ENCODE data around the gene ABCC10. TPM values are rescaled to one million over a fixed set of nuclear protein-coding genes. Genes with fewer than 3 reads are reported as not detected.

The ABCC10 gene
- total RNA-seq, 1 donor from 2014 or later: 10.6 TPM

GRCh38 chr6:43468748-43469681, 41.7 kb downstream of the ABCC10 start:
- DNase-seq (ENCODE audit: low spot score): no peak

- DNase-seq (ENCODE audit: low spot score): no peak
Measured at GRCh38 chr6:43469947-43470346, 42.6 kb downstream of the ABCC10 start.

GRCh38 chr6:43471399-43471798, 44.1 kb downstream of the ABCC10 start:
- DNase-seq (ENCODE audit: low spot score): no peak

- no peak for DNase-seq (ENCODE audit: low spot score)
Measured at GRCh38 chr6:43472515-43472914, 45.2 kb downstream of the ABCC10 start.

- no peak for DNase-seq (ENCODE audit: low spot score)
Measured at GRCh38 chr6:43475516-43475915, 48.2 kb downstream of the ABCC10 start.

- no peak for DNase-seq (ENCODE audit: low spot score)
Measured at GRCh38 chr6:43476746-43477145, 49.4 kb downstream of the ABCC10 start.

GRCh38 chr6:43477235-43478007, 50.1 kb downstream of the ABCC10 start, which contains the start of gene TJAP1:
TJAP1 (plus strand) TSS chr6:43477570; CDS start chr6:43499002, 21,432 bp downstream.
- peak; percentile 95 for DNase-seq (ENCODE audit: low spot score)

- DNase-seq (ENCODE audit: low spot score): no peak
Measured at GRCh38 chr6:43478008-43478372, 50.6 kb downstream of the ABCC10 start.

GRCh38 chr6:43481075-43481474, 53.7 kb downstream of the ABCC10 start:
- no peak for DNase-seq (ENCODE audit: low spot score)

GRCh38 chr6:43481591-43482236, 54.4 kb downstream of the ABCC10 start:
- no peak for DNase-seq (ENCODE audit: low spot score)

- DNase-seq (ENCODE audit: low spot score): no peak
Measured at GRCh38 chr6:43488667-43489276, 61.4 kb downstream of the ABCC10 start.

GRCh38 chr6:43489277-43490072, 62.1 kb downstream of the ABCC10 start:
- DNase-seq (ENCODE audit: low spot score): no peak

GRCh38 chr6:43490523-43490939, 63.2 kb downstream of the ABCC10 start:
- no peak for DNase-seq (ENCODE audit: low spot score)

GRCh38 chr6:43491750-43492661, 64.7 kb downstream of the ABCC10 start:
- peak; percentile 85 for DNase-seq (ENCODE audit: low spot score)

- DNase-seq (ENCODE audit: low spot score): no peak
Measured at GRCh38 chr6:43492673-43493072, 65.3 kb downstream of the ABCC10 start.

- DNase-seq (ENCODE audit: low spot score): no peak
Measured at GRCh38 chr6:43493230-43493629, 65.9 kb downstream of the ABCC10 start.

- DNase-seq (ENCODE audit: low spot score): no peak
Measured at GRCh38 chr6:43493833-43494232, 66.5 kb downstream of the ABCC10 start.

GRCh38 chr6:43494321-43494720, 67.0 kb downstream of the ABCC10 start:
- DNase-seq (ENCODE audit: low spot score): no peak

GRCh38 chr6:43494766-43495165, 67.4 kb downstream of the ABCC10 start:
- no peak for DNase-seq (ENCODE audit: low spot score)

All from umbilical cord (tissue), 2 donors.